Measurements from ENCODE around the gene PKMYT1. TPM values are rescaled to one million over a fixed set of nuclear protein-coding genes. Genes with fewer than 3 reads are reported as not detected.

The PKMYT1 gene
- total RNA-seq (2014; rRNA removed; shearing (Covaris generic)): 86.3 and 92.1 TPM in 2 replicates

- DNase-seq (ENCODE audit: low spot score): peak; percentile 91
Observed at GRCh38 chr16:2980227-2981176, at the start of gene PKMYT1. Gene PKMYT1, minus strand, starts transcription at chr16:2980446. Its CDS starts 789 bp downstream, at chr16:2979657.

GRCh38 chr16:3029491-3030221 lies 49.4 kb upstream of the PKMYT1 start:
- DNase-seq (ENCODE audit: low spot score): no peak

DNA sequence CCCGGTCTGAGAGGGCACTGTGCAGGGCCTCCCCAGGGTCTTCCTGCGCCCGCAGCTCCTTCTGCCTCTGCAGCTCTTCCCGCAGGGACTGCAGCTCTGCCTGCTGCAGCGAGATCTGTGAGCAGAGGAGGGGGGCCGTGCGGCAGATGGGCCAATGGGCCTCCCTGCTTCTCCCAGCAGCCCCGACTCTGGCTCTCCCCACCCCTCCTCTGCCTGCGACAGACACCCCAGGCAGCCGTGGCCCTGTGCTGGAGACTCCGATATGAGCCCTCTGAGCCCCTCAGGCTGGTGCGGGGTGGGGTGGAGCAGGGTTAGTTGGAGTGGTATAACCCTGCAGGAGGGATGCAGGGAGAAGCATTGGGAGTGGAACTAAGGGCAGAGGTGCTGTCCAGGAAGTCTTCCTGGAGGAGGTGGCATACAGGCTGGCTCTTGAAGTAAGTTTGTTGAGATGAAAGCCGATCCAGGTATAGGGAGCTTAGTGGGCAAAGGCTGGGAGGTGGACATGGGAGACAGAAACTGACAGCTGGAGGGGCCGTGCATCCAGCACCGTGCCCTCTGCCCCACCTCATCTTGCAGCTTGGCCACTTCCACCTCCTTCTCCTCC lies 48.6 kb upstream of the PKMYT1 start:
- DNase-seq (ENCODE audit: low spot score): no peak

- peak; percentile 92 for DNase-seq (ENCODE audit: low spot score)
Observed at GRCh38 chr16:3027983-3028715, 47.9 kb upstream of the PKMYT1 start.

- DNase-seq (ENCODE audit: low spot score): no peak
Observed at GRCh38 chr16:3027489-3027795, 47.2 kb upstream of the PKMYT1 start.

GRCh38 chr16:3026609-3027488 lies 46.6 kb upstream of the PKMYT1 start:
- DNase-seq (ENCODE audit: low spot score): no peak

- no peak for DNase-seq (ENCODE audit: low spot score)
Observed at GRCh38 chr16:3026003-3026378, 45.7 kb upstream of the PKMYT1 start.

DNA sequence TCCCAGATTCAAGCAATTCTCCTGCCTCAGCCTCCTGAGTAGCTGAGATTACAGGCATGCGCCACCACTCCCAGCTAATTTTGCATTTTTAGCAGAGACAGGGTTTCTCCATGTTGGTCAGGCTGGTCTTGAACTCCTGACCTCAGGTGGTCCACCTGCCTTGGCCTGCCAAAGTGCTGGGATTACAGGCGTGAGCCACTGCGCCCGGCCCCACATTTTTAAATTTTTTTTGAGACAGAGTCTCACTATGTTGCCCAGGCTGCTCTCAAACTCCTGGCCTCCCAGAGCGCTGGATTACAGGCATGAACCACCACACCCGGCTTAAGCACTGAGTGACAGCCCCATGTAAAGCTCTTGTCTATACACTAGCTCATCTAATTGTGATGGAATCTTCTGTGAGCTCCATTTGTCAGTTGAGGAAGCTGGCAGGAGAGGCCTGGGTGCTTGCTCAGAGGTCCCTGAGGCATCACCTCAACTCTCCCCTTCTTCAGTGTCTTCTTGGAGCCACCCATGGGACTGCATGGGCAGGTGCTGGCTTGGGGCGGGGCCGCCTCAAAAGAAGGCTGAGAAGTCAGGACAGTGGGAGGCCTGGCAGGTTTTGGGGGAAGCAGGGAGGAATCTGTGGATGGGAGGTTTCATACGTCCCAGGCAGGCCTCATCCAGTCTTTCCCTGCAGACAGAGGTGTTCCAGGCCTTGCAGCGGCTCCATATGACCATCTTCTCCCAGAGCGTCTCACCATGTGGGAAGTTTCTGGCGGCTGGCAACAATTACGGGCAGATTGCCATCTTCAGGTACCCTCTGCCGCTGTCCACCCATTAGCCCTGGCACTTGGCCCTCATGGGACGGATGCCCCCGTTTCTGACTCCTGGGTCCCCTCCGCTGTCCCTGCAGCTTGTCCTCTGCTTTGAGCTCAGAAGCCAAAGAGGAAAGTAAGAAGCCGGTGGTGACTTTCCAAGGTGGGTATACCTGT lies 45.1 kb upstream of the PKMYT1 start:
- DNase-seq (ENCODE audit: low spot score): no peak

- DNase-seq (ENCODE audit: low spot score): peak; percentile 99
Observed at GRCh38 chr16:3023669-3024478, 43.6 kb upstream of the PKMYT1 start, which contains the start of the genes HCFC1R1 and THOC6. Gene HCFC1R1, minus strand, starts transcription at chr16:3023942. Its CDS starts 1 bp downstream, at chr16:3023941. Gene THOC6, plus strand, starts transcription at chr16:3024035. Its CDS starts 292 bp downstream, at chr16:3024327.

DNA sequence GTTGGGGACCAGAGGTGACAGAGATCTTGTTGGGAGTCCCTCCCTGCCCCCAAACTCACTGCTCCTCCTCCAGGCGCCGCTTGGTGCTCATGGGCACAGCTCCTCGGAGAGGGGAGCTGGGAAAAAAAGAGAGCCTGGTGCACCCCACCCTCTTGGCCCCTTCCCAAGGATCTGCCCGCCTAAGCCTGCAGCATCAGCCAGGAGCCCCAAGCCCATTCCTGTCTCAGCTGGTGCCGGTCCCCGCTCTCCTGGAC lies 43.1 kb upstream of the PKMYT1 start:
- DNase-seq (ENCODE audit: low spot score): peak; percentile 85

DNA sequence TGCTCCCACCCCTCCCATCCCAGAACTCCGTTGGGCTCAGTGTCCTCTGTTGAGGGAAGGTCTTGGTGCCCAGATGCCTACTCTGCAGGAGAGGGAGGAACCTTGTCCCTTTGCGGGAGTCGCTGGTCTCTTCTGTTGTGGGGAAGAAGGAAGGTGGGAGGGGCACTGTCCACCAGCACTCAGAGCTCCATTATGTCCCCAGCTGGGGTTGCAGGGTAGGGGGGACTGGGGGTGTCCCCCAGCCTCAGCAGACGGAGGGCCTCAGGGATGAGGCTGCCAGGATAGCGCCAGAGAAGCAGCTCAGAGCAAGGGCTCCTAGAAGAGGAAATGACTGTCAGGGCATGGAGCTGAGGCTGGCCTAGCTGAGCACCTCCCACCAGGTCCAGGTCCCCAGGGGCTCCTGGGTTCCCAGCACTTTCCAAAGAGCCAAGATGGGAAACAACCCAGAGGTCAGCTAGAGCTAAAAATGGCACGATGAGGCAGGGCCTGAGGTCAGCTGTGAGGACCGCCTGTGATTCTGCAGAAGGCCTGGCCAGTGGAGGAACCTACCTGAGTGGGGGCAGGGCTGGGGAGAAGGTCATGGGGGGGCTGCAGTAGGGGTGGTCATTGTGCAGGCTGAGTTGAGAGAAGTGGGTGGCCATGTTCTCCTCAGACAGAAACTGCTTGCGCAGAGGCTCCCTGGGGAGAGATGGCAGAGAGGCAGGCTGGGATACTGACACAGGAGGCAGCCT lies 42.6 kb upstream of the PKMYT1 start:
- DNase-seq (ENCODE audit: low spot score): no peak

DNA sequence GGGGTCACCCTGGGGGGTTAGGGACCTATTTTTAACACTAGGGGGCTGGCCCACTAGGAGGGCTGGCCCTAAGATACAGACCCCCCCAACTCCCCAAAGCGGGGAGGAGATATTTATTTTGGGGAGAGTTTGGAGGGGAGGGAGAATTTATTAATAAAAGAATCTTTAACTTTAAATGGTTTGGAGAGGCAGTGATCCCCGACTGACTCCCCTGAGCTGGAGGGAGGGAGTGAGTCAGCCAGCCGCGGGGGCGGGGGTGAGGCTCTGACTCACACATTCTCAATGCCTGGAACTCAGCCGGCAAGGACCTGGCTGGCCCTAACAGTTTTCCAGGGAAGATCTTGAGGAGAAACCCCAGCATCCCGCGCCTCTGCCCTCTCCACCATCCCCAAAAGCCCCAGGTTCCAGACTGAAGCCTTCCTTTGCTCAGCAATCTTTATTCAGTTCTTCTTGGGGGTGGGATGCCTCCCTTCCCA lies 42.0 kb upstream of the PKMYT1 start:
- DNase-seq (ENCODE audit: low spot score): peak; percentile 89

- DNase-seq (ENCODE audit: low spot score): peak; percentile 84
Observed at GRCh38 chr16:3021449-3022207, 41.4 kb upstream of the PKMYT1 start.

DNA sequence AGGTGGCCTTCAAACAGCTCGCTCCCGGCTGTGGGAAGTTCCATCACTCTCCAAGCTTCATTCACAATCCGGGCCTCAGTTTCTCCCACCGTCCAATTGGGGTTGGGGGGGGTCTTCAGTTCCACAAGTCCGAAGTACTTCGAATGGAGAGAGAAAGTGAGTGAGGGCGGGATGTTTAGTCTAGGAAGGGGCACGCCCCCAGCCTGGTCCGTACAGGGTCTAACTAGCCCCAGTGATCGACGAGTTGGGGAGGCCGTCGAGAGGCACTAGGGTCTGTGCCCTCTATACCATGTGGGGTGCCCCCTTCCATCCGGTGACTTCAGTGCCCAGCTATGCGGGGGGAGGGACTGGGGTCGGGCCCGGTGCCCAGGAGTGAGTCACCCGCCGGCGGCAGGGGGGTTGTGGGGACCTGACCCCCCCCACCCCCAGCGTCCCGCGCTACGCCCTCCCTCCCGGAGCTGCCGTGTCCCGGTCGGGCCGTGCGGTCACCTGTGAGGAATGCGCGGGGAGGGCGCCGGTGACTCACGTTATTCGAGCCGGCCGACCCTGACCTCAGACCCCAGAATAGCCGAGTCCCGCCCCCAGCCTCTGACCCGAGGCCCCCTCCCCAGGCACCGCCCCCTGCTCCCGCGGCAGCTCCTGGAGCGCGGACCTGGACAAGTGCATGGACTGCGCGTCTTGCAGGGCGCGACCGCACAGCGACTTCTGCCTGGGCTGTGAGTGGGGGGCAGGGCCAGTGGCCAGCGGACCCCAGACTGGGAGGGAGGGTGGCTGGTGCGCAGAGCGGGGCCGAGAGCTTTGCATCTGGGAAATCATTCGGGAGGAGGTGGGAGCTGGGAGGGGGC lies 40.6 kb upstream of the PKMYT1 start:
- peak; percentile 92 for DNase-seq (ENCODE audit: low spot score)

GRCh38 chr16:3020247-3020603 lies 40.0 kb upstream of the PKMYT1 start, which contains the start of gene TNFRSF12A:
Gene TNFRSF12A, plus strand, starts transcription at chr16:3020368. Its CDS starts 30 bp downstream, at chr16:3020398.
- peak; percentile 87 for DNase-seq (ENCODE audit: low spot score)
